HEK293T (cell line): ENCODE results near the gene PSMB4.
"Not testable (repeated sequence)": the region's sequence is repeated elsewhere in the genome, so short reads cannot be mapped to it uniquely, and the experiment has no call there.

ENCODE experiments used
- CTCF ChIA-PET: fragments of 350-600 bp; formaldehyde crosslinking; extraction: SDS; loops from one replicate; lab custom pipeline; 2021; ENCODE audit warnings: antibody characterized with exemption, inconsistent platforms; lab: Yijun Ruan, JAX
- POLR2A ChIA-PET: fragments of 350-600 bp; formaldehyde crosslinking; extraction: SDS; loops from one replicate; lab custom pipeline; 2020; ENCODE audit warnings: antibody characterized with exemption, inconsistent platforms; lab: Yijun Ruan, JAX
- DNase-seq: peaks from one replicate; pipeline ENCODE4 v3.0.0; 2012; ENCODE audit warnings: mixed read lengths; ENCODE audit errors: extremely low spot score
- ARNT ChIP-seq: fragments of 450-650 bp; IDR thresholded peaks from 2 replicates; pipeline ENCODE4 v1.6.1; 2017; ENCODE audit warnings: mild to moderate bottlenecking
- BHLHE40 ChIP-seq: fragments of 450-650 bp; IDR thresholded peaks from 2 replicates; pipeline ENCODE4 v1.6.1; 2016; ENCODE audit warnings: mild to moderate bottlenecking, moderate library complexity, borderline replicate concordance
- CTBP1 ChIP-seq: fragments of 450-650 bp; IDR thresholded peaks from 2 replicates; pipeline ENCODE4 v1.6.1; 2016; ENCODE audit warnings: borderline replicate concordance
- ELF4 ChIP-seq: fragments of 450-650 bp; IDR thresholded peaks from 2 replicates; pipeline ENCODE4 v1.6.1; 2017; ENCODE audit warnings: antibody characterized with exemption
- FOXA1 ChIP-seq: fragments of 450-650 bp; IDR thresholded peaks from 2 replicates; pipeline ENCODE4 v1.6.1; 2016; ENCODE audit warnings: mild to moderate bottlenecking
- FOXK2 ChIP-seq: fragments of 450-650 bp; IDR thresholded peaks from 2 replicates; pipeline ENCODE4 v1.6.1; 2016; ENCODE audit warnings: mild to moderate bottlenecking
- FOXM1 ChIP-seq: fragments of 450-650 bp; IDR thresholded peaks from 2 replicates; pipeline ENCODE4 v1.6.1; 2017; ENCODE audit warnings: mild to moderate bottlenecking, borderline replicate concordance
- HDGF ChIP-seq: fragments of 450-650 bp; IDR thresholded peaks from 2 replicates; pipeline ENCODE4 v1.6.1; 2017; ENCODE audit warnings: antibody characterized with exemption, borderline replicate concordance
- L3MBTL2 ChIP-seq: fragments of 450-650 bp; conservative IDR thresholded peaks from 2 replicates; pipeline ENCODE4 v1.6.1; 2016; ENCODE audit warnings: mild to moderate bottlenecking
- LEF1 ChIP-seq: fragments of 450-650 bp; IDR thresholded peaks from 2 replicates; pipeline ENCODE4 v1.6.1; 2017; ENCODE audit warnings: mild to moderate bottlenecking, borderline replicate concordance
- NFRKB ChIP-seq: fragments of 450-650 bp; IDR thresholded peaks from 2 replicates; pipeline ENCODE4 v1.6.1; 2016; ENCODE audit warnings: mild to moderate bottlenecking, moderate library complexity
- SP1 ChIP-seq: fragments of 450-650 bp; IDR thresholded peaks from 2 replicates; pipeline ENCODE4 v1.6.1; 2017
- SUZ12 ChIP-seq: fragments of 450-650 bp; IDR thresholded peaks from 2 replicates; pipeline ENCODE4 v1.6.1; 2016; ENCODE audit warnings: mild to moderate bottlenecking
- TARDBP ChIP-seq: fragments of 450-650 bp; IDR thresholded peaks from 2 replicates; pipeline ENCODE4 v1.6.1; 2016
- ZNF384 ChIP-seq: fragments of 450-650 bp; IDR thresholded peaks from 2 replicates; pipeline ENCODE4 v1.6.1; 2016
- TF ChIP-seq, protein P1 (sequence below): fragments of 450-650 bp; IDR thresholded peaks from 2 replicates; pipeline ENCODE4 v1.6.1; 2016

Gene PSMB4

DNA sequence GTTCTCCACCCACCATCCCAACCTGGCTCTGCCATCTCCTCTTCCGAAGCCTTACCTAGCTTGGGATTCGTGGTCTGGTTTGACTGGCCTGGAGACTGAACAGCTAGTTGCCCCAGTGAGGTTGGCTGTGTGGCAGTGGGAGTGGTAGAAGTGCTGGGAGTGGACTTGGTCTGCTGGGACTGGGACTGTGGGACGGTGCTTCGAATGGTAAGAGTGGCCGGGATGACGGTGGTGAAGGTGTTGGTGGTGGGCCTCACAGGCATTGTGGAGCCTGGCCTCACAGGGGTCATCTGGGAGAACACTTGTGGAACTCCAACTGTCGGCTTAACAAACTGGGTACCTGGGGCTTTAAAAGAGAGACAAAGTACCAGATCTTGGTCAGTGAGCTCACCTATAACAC, 28.7 kb downstream of the PSMB4 start:
- no peak for TF ChIP-seq FOXK2
- TF ChIP-seq, protein P1, sequence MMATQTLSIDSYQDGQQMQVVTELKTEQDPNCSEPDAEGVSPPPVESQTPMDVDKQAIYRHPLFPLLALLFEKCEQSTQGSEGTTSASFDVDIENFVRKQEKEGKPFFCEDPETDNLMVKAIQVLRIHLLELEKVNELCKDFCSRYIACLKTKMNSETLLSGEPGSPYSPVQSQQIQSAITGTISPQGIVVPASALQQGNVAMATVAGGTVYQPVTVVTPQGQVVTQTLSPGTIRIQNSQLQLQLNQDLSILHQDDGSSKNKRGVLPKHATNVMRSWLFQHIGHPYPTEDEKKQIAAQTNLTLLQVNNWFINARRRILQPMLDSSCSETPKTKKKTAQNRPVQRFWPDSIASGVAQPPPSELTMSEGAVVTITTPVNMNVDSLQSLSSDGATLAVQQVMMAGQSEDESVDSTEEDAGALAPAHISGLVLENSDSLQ = no peak
- CTCF ChIA-PET = interaction anchor here (0.6 kb wide), 1 partner anchor 510 kb away, joined by 3 read pairs; no protein-coding TSS in a partner anchor

DNA sequence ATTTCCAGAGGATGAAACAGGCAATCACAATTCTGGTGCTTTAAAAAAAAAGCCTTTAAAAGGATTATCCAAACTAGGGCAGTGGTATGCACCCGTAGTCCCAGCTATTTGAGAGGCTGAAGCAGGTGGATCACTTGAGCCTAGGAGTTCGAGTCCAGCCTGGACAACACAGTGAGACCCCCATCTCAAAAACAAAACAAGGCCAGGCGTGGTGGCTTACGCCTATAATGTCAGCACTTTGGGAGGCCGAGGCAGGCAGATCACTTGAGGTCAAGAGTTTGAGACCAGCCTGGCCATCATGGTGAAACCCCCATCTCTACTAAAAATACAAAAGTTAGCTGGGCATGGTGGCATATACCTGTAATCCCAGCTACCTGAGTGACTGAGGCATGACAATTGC, 34.5 kb downstream of the PSMB4 start:
- POLR2A ChIA-PET = interaction anchor here (1.1 kb wide), 1 partner anchor 15 kb away, joined by 3 read pairs; no protein-coding TSS in a partner anchor
- CTCF ChIA-PET, DNase-seq: not testable (repeated sequence)

More for the DNA sequence above, 28.7 kb downstream of the PSMB4 start:
- POLR2A ChIA-PET = no interaction called here
- DNase-seq = no peak

DNA sequence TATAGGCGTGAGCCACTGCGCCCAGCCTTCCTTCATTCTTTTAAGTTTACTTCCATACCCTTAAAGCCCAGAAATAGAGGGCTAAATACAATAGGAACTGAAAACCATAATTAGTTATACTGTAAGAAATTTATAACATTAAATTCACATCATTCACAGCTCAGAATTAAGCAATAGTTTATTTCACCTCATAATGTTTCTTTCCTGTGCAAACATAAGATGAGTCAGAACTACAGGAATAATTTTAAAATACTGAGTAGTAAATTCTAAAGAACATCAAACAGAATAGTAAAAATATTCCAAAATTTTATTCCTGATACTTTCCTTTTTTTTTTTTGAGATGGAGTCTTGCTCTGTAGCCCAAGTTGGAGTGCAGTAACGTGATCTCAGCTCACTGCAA, 35.8 kb downstream of the PSMB4 start:
- no peak for DNase-seq
- ChIA-PET POLR2A (no interaction called here), CTCF (no interaction called here)
- TF ChIP-seq ZNF384 = no peak
- no peak for TF ChIP-seq CTBP1
- TF ChIP-seq FOXA1 = no peak
- TF ChIP-seq FOXM1 = no peak

DNA sequence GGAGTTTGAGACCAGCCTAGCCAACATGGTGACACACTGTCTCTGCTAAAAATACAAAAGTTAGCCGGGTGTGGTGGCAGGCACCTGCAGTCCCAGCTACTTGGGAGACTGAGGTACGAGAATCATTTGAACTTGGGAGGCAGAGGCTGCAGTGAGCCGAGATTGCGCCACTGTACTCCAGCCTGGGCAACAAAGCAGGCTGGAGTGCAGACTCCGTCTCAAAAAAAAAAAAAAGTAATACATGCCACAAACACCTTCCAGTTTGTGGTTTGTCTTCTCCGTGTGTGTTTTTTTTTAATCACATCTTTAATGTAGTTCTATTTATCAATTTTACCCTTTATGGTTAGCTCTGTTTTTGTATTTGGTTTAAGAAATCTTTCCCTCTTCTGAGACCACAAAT, 37.6 kb downstream of the PSMB4 start:
- CTCF ChIA-PET = interaction anchor here (1.2 kb wide), 1 partner anchor 298 kb away, joined by 3 read pairs; no protein-coding TSS in a partner anchor
- TF ChIP-seq FOXK2 (no peak), FOXA1 (no peak), SUZ12 (no peak), HDGF (no peak), LEF1 (no peak), L3MBTL2 (no peak), FOXM1 (no peak), SP1 (no peak), TARDBP (no peak), BHLHE40 (no peak), ELF4 (no peak), ARNT (no peak), CTBP1 (no peak), NFRKB (no peak), ZNF384 (no peak)
- TF ChIP-seq, protein P1 = no peak
- DNase-seq = no peak
- POLR2A ChIA-PET = no interaction called here

DNA sequence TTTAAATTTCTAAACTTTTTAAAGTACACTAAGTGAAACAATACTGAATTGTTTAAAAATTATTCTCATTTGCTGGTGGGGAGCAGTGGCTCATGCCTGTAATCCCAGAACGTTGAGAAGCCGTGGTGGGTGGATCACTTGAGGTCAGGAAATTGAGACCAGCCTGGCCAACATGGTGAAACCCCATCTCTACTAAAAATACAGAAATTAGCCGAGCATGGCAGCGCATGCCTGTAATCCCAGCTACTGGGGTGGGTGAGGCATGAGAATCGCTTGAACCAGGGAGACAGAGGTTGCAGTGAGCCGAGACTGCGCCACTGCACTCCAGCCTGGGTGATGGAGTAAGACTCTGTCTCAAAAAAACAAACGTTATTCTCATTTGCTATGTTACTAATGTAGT, 38.0 kb downstream of the PSMB4 start:
- DNase-seq, POLR2A ChIA-PET: not testable (repeated sequence)
- CTCF ChIA-PET = interaction anchor here (1.2 kb wide), 1 partner anchor 297 kb away, joined by 3 read pairs; no protein-coding TSS in a partner anchor

DNA sequence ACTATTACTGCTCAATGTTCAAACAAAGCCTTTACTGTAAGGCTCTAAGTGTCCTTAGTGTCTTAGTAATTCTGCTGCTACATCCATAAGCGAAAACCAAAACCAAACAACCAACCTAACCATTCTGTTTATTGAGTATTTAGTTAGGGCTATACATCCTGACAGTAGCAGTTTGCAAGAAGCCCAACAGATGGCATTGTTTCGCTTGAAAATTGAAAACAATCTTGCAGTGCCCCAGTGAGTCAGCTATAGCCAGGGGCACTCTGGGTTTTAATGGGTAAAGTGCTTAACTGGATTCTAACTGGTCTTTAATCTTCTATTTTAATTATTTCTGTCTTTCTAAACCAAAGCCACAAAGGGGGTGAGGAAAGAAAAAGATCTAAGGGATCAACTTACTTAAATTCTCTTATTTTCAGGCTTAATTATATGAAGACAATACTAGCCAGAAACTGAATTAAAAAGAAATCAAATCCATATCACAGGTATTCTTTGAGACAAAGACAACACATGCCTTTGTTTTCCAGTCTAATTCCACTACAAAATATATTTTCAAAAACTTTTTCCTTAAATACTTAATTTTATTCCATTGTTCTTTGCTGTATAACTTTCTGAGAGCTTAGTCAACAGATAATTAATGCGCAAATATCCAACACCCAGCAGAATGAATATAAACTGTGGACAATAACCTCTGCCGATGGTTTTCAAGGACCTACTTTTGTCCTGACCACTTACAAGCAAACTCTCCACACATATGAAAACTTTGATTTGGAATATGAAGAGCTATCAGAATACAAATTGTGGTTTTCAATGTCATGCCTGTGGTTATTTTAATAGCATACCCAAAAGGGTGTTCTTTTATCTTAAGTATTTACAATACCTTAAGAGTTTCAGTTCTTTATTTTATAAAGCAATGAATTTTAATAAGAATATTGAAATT, 44.7 kb downstream of the PSMB4 start:
- no peak for TF ChIP-seq NFRKB
- no peak for TF ChIP-seq HDGF
- TF ChIP-seq SUZ12 = no peak
- no peak for TF ChIP-seq SP1
- no peak for TF ChIP-seq ELF4
- no peak for TF ChIP-seq FOXA1
- no peak for TF ChIP-seq FOXK2
- no peak for TF ChIP-seq CTBP1
- TF ChIP-seq ARNT = no peak
- TF ChIP-seq L3MBTL2 = no peak
- no peak for TF ChIP-seq BHLHE40
- TF ChIP-seq ZNF384 = no peak
- TF ChIP-seq FOXM1 = no peak
- no peak for TF ChIP-seq LEF1
- no peak for TF ChIP-seq TARDBP
- TF ChIP-seq, protein P1 = no peak
- ChIA-PET CTCF (interaction anchor here (0.6 to 1.3 kb wide), 8 partner anchors 31 to 460 kb away, joined by 3 to 5 read pairs (median 3); partner anchors contain the start of genes CGN and TUFT1), POLR2A (interaction anchor here (1.4 to 1.7 kb wide), 2 partner anchors 67 to 97 kb away, joined by 6 to 11 read pairs; partner anchors contain the start of gene CGN)
- peak; percentile 85 for DNase-seq
